GM12872 (cell line): ENCODE data around the gene TPK1.

Experiments used
- TF ChIP-seq, protein P1 (sequence below): IDR thresholded peaks from 3 replicates; pipeline ENCODE4 v1.5.1; 2011; ENCODE audit warnings: low read depth, mild to moderate bottlenecking, low read length, moderate library complexity; ENCODE audit not compliant: insufficient read depth

The TPK1 gene

DNA sequence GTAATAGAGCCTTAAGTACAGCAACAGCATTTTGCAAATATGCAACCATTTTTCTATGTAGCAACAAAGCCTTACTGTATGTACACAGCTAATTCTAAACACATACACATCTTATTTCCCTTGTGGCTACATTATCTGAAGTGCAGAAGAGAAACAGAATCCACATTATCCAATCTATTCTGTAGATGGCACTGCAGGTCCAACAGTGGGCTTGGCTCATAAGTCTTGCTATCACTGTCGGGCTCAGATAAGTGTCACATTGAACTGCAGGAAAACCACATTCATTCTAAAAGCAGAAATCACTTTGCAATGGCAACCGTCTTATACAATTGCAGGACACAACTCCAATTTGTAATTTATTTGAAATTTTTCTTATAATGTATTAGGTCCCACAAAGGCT lies 322.5 kb downstream of the TPK1 start:
- TF ChIP-seq, protein P1, sequence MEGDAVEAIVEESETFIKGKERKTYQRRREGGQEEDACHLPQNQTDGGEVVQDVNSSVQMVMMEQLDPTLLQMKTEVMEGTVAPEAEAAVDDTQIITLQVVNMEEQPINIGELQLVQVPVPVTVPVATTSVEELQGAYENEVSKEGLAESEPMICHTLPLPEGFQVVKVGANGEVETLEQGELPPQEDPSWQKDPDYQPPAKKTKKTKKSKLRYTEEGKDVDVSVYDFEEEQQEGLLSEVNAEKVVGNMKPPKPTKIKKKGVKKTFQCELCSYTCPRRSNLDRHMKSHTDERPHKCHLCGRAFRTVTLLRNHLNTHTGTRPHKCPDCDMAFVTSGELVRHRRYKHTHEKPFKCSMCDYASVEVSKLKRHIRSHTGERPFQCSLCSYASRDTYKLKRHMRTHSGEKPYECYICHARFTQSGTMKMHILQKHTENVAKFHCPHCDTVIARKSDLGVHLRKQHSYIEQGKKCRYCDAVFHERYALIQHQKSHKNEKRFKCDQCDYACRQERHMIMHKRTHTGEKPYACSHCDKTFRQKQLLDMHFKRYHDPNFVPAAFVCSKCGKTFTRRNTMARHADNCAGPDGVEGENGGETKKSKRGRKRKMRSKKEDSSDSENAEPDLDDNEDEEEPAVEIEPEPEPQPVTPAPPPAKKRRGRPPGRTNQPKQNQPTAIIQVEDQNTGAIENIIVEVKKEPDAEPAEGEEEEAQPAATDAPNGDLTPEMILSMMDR, result peak; percentile 40; the same call in 1 of the 3 replicates

DNA sequence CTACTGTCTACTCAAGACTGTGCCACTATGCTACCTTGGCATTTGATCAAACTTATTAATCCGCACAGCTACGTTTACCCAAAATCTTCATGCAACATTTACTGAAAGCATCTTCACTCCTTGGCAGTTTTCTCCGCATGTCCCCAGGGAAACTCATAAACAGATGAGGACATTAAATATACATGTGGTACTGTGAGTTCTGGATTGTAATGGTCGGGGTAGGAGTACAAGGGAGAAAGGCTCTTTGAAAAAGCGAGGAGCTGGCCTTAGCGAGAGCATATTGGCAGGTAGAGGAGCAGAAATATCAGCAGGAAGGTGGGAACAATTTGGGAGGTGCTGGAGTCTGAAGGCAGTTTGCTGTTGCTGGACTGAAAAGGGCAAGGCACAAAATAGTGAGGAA lies 325.2 kb downstream of the TPK1 start:
- TF ChIP-seq, protein P1, result no peak

DNA sequence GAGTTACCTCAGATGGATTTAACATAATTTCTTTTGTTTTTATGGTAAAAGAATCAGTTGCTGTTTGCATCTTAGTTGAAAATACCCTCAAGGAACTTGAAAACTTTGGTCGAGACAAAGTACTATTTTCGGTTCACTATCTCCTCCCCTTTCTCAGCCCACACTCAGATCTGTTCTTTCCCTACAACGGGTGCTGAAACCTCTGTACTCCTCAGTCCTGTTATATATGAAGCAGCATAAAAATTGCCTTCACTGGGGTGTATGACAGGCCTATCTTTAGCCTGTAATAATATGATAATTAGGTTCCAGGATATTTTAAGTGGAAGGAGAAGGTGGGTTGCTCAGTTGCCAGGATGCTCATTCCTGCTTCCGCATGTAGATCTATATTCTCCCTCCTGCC lies 327.2 kb downstream of the TPK1 start:
- TF ChIP-seq, protein P1, result no peak

DNA sequence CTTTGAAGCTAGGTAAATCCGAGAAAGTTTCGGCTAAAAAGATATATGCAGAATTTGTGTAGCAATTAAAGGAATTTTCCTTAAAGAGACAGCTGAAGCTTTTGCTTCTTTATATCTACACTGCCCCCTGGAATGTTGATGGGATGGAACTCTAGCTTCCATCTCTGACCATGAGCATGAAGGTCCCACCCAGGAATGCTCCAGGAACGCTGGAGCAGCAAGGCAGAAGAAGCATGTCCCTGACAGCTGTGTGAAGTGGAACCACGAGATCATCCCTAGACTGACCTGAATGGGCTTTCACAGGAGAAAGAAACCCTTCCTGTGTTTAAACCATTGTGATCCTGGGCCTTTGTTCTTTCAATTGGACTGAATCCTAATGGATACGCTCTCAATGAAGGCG lies 332.6 kb downstream of the TPK1 start:
- TF ChIP-seq, protein P1, result no peak

DNA sequence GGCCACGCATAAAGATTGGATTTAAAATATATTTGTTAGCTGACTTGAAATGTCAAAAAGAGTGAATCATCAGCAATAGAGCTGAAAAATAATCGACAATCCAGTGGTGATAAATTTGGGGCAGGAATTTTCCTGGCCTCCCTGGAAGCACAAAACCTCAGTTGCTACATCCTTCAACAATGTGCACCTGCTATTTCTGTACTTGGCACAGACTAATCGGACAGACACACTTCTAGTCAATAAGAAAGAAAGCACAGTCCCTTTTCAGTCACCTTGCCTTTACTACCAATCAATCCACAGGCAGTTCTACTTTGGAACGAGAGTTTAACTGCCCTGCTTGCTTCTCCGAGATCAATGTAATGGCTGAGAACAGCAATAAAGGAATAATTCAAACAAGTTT lies 335.6 kb downstream of the TPK1 start:
- TF ChIP-seq, protein P1, result no peak

DNA sequence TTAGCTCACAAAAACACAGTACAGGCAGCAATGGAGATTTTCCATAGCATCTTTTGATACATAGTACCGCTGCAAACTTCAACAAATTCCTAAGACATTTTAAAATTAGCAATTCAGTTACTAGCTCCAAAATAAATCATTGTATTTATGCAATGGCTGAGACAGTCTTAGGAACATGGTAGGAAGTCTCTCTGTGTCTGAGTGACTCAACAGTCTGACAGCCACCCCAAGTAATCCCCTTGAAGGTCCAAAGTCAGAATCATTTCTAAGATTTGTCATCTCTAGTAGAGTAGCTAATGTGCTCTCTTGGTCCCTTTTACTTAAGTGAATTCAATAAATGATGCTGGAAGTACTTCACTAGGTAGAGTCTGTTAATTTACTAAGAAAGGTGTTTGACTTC lies 338.6 kb downstream of the TPK1 start:
- TF ChIP-seq, protein P1, result no peak

DNA sequence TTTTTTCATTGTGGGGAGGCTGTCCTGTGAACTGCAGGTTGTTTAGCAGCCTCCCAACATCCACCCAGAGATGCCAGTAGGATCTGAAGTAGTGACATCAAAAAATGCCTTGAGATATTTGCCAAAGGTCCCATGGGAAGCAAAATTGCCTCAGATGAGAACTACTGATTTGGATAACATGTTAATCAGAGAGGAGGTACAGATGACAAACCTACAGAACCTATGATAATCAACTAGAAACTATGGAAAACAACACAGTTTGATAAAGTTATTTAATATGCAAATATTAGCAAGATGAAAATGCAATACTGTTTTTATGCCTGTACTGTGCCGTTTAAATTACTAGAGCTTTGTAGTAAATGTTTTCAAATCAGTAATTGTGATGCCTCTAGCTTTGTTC lies 341.5 kb downstream of the TPK1 start:
- TF ChIP-seq, protein P1, result no peak

DNA sequence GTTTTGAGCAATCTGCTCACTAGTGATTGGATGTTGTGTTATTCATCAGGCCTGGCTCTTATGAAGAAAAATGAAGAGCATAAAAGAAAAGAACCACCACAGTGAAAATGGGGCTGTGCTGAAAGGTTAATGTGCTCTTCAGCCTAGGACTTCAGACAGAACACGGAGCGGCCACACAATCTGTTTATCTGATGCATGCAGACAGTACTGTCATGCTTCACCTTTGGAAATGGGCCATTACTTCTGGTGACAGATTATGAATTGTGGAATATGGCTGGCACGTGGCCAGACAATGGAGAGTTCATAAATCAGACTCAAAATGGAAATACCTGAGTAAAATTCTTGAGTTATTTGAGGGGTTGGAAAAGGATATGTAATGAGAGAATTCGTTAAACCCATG lies 346.3 kb downstream of the TPK1 start:
- TF ChIP-seq, protein P1, result no peak
